Esophagus (tissue), 2 donors: ENCODE data around the gene NPHP1. TPM values are rescaled to one million over a fixed set of nuclear protein-coding genes. Genes with fewer than 3 reads are reported as not detected.
"Not testable (repeated sequence)": the region's sequence is repeated elsewhere in the genome, so short reads cannot be mapped to it uniquely, and the experiment has no call there.

ENCODE experiments used
- H3K27ac ChIP-seq, 2 donors: one replicate each; pipeline ENCODE4 v1.5.1; 2013; ENCODE audit warnings: low read depth in 2 of 2, mild to moderate bottlenecking in 2 of 2, inconsistent platforms in 1 of 2, low read length in 1 of 2, moderate library complexity in 1 of 2
- H3K27me3 ChIP-seq, 2 donors: one replicate each; pipeline ENCODE4 v1.6.1; 2013; ENCODE audit warnings: low read length in 2 of 2, control low read depth in 1 of 2, mild to moderate bottlenecking in 1 of 2; ENCODE audit not compliant: insufficient read depth in 2 of 2, control insufficient read depth in 1 of 2
- H3K36me3 ChIP-seq, 2 donors: one replicate each; pipeline ENCODE4 v1.6.1; 2013; ENCODE audit warnings: low read length in 1 of 2; ENCODE audit not compliant: control insufficient read depth in 2 of 2, insufficient read depth in 2 of 2
- H3K4me1 ChIP-seq, 2 donors: one replicate each; pipeline ENCODE4 v1.6.1; 2013; ENCODE audit warnings: low read length in 1 of 2; ENCODE audit not compliant: control insufficient read depth in 2 of 2, insufficient read depth in 2 of 2
- H3K4me3 ChIP-seq, 2 donors: one replicate each; pipeline ENCODE4 v1.5.1; 2013; ENCODE audit warnings: low read length in 2 of 2, mild to moderate bottlenecking in 2 of 2, low read depth in 1 of 2, moderate library complexity in 1 of 2
- H3K9me3 ChIP-seq, 2 donors: one replicate each; pipeline ENCODE4 v1.6.1; 2013; ENCODE audit warnings: mild to moderate bottlenecking in 2 of 2, low read depth in 1 of 2, low read length in 1 of 2, moderate library complexity in 1 of 2; ENCODE audit not compliant: control insufficient read depth in 2 of 2, insufficient read depth in 1 of 2
- WGBS, 2 donors: extraction: QIAGEN DNeasy Blood & Tissue Kit; methylation state at CpG; one replicate each; pipeline ENCODE4 v1.1.7; 2013; 5-methylcytosine and 5-hydroxymethylcytosine counted together
- polyA plus RNA-seq, 2 donors: library from polyadenylated mRNA; stranded (reverse); fragments of 200-250 nt; gene quantifications; one replicate each; pipeline ENCODE4 v1.2.3, GENCODE V29; 2013
- donor health status: healthy with polysubstance abuse.
- donor health status: Bipolar disorder and iron deficiency.

NPHP1 gene
- polyA plus RNA-seq, 2 donors: 1.5 to 2.3 TPM

DNA sequence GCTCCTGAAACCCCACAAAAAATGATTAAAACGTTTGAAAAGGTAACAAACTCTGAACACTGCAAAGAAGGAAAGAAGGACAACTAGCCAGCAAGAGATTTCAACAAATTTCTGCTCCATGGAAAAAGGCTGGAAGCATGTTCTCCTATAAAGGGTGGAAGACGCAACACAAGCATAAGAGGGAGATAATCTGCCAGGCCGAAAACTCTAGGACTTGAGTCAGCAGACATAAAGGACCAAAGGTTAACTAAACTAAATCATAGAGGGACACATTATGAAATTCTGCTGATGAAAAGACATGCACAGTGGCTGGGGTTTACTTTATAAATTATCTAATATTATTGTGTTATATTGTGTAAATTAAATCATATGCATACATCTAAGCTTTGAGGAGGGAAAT lies 6.8 kb downstream of the NPHP1 start:
- H3K27me3 ChIP-seq: no peaks in the 10 kb centered on the region
- no peaks in the 10 kb centered on the region for H3K4me1 ChIP-seq
- H3K9me3 ChIP-seq: no peaks in the 10 kb centered on the region
- no peaks in the 10 kb centered on the region for H3K36me3 ChIP-seq
- WGBS, 2 donors: 73 to 76% methylated on average over 3 of the region's 3 CpGs
- H3K27ac ChIP-seq: no peak overlapping the region
- no peak overlapping the region for H3K4me3 ChIP-seq

DNA sequence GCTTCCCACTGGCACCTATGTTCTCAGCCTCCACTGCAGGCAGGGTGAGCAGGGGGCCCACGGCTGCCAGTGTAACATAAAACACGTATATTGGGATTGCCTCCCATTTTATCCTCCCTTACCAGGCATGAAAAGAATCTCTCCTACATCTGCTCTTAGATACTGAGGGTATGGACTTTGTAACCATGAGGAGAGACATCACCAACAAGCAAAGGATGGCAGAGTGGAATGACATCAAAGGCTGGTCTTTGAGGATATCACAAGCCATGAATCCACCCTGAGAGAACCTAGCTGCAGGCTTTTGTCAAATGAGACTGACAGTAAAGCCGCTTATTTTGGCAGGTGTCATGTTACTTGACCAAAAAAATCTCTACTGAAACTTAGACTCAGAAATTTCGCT lies 7.4 kb downstream of the NPHP1 start:
- H3K27me3 ChIP-seq: no peaks in the 10 kb centered on the region
- H3K4me1 ChIP-seq: no peaks in the 10 kb centered on the region
- H3K9me3 ChIP-seq: no peaks in the 10 kb centered on the region
- 75 to 86% methylated on average over 4 of the region's 4 CpGs for WGBS, 2 donors
- no peak overlapping the region for H3K27ac ChIP-seq
- no peak overlapping the region for H3K4me3 ChIP-seq
- no peaks in the 10 kb centered on the region for H3K36me3 ChIP-seq

DNA sequence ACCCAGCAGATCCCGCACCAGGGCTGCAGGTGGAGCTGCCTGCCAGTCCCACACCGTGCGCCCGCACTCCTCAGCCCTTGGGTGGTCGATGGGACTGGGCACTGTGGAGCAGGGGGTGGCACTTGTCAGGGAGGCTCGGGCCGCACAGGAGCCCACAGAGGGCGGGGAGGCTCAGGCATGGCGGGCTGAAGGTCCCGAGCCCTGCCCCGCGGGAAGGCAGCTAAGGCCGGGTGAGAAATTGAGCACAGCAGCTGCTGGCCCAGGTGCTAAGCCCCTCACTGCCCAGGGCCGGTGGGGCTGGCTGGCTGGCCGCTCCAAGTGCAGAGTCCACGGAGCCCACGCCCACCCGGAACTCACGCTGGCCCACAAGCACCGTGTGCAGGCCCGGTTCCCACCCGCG lies 14.6 kb downstream of the NPHP1 start:
- H3K4me1 ChIP-seq, H3K36me3 ChIP-seq, H3K27ac ChIP-seq, H3K9me3 ChIP-seq, H3K4me3 ChIP-seq, H3K27me3 ChIP-seq: not testable (repeated sequence)
- WGBS, 2 donors: 96 to 97% methylated on average over 20 to 23 of the region's 23 CpGs

DNA sequence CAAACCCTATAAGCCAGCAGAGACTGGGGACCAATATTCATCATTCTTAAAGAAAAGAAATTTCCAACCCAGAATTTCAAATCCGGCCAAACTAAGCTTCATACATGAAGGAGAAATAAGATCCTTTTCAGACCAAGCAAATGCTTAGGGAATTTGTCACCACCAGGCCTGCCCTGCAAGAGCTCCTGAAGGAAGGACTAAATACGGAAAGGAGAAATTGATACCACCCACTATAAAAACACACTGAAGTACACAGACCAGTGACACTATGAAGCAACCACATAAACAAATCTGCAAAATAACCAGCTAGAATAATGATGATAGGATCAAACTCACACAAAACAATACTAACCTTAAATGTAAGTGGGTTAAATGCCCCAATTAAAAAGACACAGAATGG lies 22.4 kb downstream of the NPHP1 start:
- peaks cover 0 to 6% of the 10 kb centered on the region in 2 donors for H3K9me3 ChIP-seq
- H3K36me3 ChIP-seq: no peaks in the 10 kb centered on the region
- H3K27me3 ChIP-seq: no peaks in the 10 kb centered on the region
- 90 to 96% methylated on average over 2 of the region's 2 CpGs for WGBS, 2 donors
- H3K4me3 ChIP-seq: no peak overlapping the region
- H3K27ac ChIP-seq: no peak overlapping the region
- no peaks in the 10 kb centered on the region for H3K4me1 ChIP-seq

DNA sequence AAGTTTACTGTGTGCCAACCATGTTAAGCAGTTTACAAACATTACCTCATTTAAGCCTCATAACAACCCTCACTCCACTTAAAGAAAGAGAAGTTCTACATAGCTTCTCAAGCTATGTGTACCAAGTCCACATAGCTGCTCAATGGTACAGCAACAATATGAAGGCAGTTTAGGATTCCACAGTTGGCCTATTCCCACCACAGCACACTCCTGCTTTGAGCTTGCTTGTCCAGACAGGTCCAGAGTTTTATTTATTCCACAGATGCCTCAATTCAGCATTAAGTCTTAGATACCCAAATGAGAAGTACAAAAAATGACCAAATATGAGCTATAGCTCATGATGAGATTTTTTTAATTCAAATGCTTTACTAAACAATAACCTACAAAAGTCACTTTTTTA lies 24.8 kb downstream of the NPHP1 start:
- peaks cover 0 to 6% of the 10 kb centered on the region in 2 donors for H3K9me3 ChIP-seq

DNA sequence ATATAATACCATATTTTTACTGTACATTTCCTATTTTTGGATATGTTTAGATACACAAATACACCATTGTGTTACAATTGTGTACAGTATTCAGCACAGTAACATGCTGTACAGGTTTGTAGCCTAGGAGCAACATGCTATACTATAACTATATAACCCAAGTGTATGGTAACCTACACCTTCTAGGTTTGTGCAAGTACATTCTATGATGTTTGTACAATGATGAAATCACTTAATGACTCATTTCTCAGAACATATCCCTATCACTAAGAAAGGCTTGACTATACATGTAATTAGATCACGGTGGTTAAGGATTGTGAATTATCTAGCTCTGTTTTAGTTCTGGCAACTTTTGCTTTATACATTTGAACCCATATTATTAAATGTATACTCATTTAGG lies 31.3 kb downstream of the NPHP1 start:
- Histone ChIP-seq H3K27me3 (no peaks in the 10 kb centered on the region), H3K27ac (no peak overlapping the region), H3K4me1 (no peaks in the 10 kb centered on the region), H3K36me3 (no peaks in the 10 kb centered on the region), H3K4me3 (no peak overlapping the region), H3K9me3 (no peaks in the 10 kb centered on the region)
- WGBS, 2 donors: 41 to 61% methylated on average over 1 of the region's 1 CpG

More for the DNA sequence above, 24.8 kb downstream of the NPHP1 start:
- H3K4me3 ChIP-seq: no peak overlapping the region
- H3K4me1 ChIP-seq: no peaks in the 10 kb centered on the region
- H3K27me3 ChIP-seq: no peaks in the 10 kb centered on the region
- no peaks in the 10 kb centered on the region for H3K36me3 ChIP-seq
- H3K27ac ChIP-seq: no peak overlapping the region

DNA sequence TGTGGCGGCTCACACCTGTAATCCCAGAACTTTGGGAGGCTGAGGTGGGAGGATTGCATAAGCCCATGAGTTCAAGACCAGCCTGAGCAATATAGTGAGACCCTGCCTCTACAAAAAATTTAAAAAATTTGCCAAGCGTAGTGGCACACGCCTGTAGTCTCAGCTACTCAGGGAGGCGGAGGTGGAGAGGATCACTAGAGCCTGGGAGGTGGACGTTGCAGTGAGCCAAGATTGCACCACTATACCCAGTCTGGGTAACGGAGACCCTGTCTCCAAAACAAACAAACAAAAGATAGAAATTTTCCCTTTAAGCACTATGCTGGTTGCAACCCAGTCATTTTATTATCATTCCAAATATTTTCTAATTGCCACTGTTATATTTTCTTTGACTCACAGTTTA lies 32.3 kb downstream of the NPHP1 start:
- Histone ChIP-seq H3K4me1 (no peaks in the 10 kb centered on the region), H3K27ac (no peak overlapping the region), H3K36me3 (no peaks in the 10 kb centered on the region), H3K4me3 (no peak overlapping the region), H3K27me3 (no peaks in the 10 kb centered on the region), H3K9me3 (no peaks in the 10 kb centered on the region)
- WGBS, 2 donors: 91 to 93% methylated on average over 6 of the region's 6 CpGs

DNA sequence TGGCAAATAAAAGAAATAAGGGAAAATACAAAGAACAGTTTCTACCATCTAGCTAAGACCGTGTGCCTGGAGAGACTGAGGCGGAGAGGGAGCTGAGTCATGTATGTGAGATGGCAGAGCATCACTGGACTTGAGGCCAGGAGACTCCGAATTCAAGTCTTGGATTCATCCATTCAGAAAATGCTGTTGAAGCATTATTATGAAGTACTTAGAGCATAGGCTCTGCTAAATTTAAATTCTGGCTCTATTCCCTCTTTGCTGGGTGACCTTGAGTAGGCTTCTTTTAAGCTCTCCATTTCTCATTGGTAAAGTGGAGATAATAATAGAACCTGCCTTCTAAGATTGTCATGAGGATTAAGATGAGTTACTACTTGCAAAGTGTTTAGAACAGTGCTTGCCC lies 34.7 kb downstream of the NPHP1 start:
- H3K4me1 ChIP-seq: no peaks in the 10 kb centered on the region
- H3K9me3 ChIP-seq: no peaks in the 10 kb centered on the region
- no peak overlapping the region for H3K27ac ChIP-seq
- no peaks in the 10 kb centered on the region for H3K27me3 ChIP-seq
- H3K4me3 ChIP-seq: no peak overlapping the region
- WGBS, 2 donors: 91 to 92% methylated on average over 3 of the region's 3 CpGs
- no peaks in the 10 kb centered on the region for H3K36me3 ChIP-seq

DNA sequence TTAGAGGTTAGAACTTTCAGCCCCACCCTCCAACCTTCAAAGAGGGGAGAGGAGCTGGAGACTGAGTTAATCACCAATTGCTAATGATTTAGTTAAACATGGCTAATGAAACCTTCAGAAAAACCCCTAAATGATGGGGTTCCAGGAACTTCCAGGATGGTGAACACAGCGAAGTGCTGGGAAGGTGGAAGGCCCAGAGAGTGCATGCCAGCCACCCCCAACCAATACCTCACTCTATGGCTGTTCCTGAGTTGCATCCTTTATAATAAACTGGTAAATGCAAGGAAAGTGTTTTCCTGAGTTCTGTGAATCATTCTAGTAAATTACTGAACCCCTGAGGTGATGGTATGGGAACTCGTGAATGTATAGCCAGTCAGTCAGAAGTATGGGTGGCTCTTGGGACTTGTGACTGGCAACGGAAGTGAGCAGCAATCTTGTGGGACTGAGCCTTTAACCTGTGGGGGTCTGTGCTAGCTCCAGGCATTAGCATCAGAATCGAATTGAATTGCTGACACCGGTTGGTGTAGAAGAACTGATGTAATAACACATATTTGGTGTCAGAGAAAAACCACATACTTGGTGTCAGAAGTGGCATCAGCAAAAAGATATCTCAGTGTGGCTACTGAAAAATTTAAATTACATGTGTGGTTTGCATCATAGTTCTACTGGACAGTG lies 37.4 kb downstream of the NPHP1 start:
- 77 to 79% methylated on average over 5 of the region's 5 CpGs for WGBS, 2 donors
- H3K27ac ChIP-seq: no peak overlapping the region
- H3K9me3 ChIP-seq: no peaks in the 10 kb centered on the region
- H3K4me3 ChIP-seq: no peak overlapping the region
- no peaks in the 10 kb centered on the region for H3K27me3 ChIP-seq
- H3K4me1 ChIP-seq: no peaks in the 10 kb centered on the region
- H3K36me3 ChIP-seq: peaks cover 0 to 3% of the 10 kb centered on the region in 2 donors

DNA sequence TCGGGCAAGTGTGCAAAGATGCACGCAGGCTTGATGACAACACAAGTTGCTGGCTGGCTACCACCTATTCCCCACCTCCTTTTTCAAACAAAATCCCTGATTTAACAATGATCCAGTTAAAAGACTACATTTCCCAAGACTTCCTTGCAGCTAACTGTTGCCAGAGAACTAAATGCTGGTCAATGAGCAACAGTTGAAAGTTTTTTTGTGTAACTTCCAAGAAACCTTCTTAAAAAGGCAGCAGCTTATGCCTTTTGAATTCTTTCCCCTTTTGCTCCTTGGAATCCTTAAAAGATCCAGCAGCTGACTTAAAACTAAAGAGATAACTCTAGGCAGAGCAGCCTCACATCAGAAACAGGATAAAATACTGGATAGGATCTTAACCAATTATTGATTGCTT lies 38.5 kb downstream of the NPHP1 start:
- 89 to 95% methylated on average over 2 of the region's 2 CpGs for WGBS, 2 donors
- Histone ChIP-seq H3K4me3 (no peak overlapping the region), H3K9me3 (no peaks in the 10 kb centered on the region), H3K27me3 (no peaks in the 10 kb centered on the region), H3K27ac (no peak overlapping the region), H3K36me3 (peaks cover 0 to 3% of the 10 kb centered on the region in 2 donors), H3K4me1 (no peaks in the 10 kb centered on the region)
